ENCODE results near the gene CHST4. TPM values are rescaled to one million over a fixed set of nuclear protein-coding genes. Genes with fewer than 3 reads are reported as not detected.
"Not testable (repeated sequence)": the region's sequence is repeated elsewhere in the genome, so short reads cannot be mapped to it uniquely, and the experiment has no call there.

Gene CHST4
- total RNA-seq: not detected in 2 replicates

DNA sequence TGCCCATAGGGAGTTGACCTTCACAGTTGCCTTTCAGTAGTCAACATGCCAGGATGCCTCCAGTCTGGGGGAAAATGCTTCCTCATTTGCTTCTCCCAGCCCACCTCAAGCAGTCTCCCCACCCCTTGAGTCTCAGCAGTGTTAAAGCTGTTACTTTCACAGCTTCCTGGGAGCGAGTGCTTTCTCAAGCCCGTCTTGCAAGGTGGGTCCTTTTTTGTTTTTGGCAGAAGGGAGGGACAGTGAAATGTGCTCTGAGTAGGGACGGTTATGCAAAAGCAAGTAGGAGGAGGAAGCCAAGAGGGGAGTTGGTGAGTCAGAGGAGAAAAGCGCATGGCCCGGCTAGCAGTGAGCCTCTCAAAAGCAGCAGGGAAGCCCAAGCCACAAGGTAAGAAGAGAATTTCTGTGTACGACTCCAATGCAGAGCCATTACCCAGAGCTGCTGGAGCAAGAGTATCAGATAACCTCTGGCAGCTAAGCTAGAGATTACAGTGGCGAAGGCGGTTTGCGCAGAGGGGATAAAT, at the start of gene CHST4:
CHST4 (plus strand) TSS at position 316 of the 521 bp plus-strand sequence. CDS start 10,252 bp downstream, outside the sequence.
- no peak for DNase-seq (ENCODE audit: extremely low read depth, low read depth, low spot score)

DNA sequence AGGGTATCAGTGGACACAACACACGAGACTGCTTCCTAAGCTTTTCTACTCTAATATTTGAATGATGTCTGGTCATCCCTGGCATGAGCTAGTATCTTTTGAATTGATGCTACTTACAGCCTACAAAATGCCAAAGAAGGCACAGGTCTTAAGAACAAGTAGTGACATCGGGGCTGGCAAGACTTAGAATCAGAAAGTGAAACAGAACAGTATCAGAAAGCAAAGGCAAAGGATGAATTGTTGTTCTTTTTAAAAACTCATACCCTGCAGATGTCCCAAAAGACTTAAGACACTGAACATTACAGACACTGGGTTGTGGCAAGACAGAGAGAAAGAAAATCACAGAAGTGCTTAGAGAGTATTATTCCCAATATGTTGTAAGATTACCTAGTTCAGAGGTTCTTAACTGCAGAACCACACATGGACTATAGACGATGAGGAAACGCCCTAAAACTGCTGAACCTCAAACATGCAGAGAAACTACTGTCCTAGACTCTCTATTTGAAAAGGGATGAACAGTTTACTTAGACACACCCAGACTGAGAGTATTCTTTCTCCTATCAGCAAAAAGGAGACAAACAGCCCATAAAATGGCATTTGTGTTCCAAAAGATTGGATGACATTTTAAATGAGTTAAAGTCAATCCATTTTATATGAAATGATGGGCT, 49.6 kb upstream of the CHST4 start:
- DNase-seq (ENCODE audit: extremely low read depth, low read depth, low spot score): no peak

DNA sequence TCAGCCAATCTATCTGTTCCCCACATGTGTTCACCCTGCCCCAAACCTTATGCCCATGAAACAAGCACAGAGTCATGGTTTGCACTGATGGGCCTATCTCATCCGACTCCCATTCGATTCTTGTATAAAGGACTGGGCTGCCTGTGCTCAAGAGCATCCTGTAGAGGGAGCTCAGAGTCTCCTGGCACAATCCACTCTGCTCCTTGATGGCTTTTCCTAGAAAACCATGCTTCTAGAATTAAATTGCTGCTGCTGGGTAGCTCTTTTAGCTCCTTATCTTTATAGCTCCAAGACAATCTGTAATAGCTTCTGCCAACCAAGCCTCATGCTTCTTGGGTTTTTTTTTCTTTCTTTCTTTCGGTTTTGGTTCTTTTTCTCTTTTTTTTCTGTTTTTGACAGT, 46.8 kb upstream of the CHST4 start:
- DNase-seq (ENCODE audit: extremely low read depth, low read depth, low spot score): no peak

DNA sequence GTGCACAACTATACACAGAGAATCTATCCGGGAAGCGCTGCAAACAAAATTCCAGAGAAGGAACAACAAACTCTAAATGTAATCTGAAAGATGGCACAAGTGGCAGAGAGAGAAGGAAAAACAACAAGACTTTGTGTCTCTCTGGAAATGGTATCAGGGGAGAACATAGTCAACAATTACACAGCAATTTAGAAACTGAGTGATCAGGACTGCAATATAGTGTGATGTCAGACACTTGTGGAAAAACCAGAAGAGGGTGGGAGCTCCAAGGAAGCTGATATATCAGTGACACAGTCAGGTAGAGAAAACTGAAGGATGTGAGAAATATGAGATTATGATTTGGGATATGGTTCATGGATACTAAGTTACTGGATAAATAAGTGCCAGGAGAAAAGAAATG, 45.3 kb upstream of the CHST4 start:
- DNase-seq (ENCODE audit: extremely low read depth, low read depth, low spot score): no peak

DNA sequence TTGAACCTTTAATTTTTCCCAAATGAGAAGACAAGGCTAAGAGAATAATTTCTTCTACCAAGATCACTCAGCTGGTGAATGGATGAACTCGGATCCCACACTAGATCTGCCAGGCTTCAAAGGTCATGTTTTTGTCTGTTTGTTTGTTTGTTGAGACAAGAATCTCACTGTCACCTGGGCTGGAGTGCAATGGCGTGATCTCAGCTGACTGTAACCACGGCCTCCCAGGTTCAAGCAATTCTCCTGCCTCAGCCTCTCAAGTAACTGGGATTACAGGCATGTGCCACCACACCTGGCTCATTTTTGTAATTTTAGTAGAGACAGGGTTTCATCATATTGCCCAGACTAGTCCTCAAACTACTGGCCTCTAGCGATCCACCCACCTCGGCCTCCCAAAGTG, 43.7 kb upstream of the CHST4 start:
- no peak for DNase-seq (ENCODE audit: extremely low read depth, low read depth, low spot score)

DNA sequence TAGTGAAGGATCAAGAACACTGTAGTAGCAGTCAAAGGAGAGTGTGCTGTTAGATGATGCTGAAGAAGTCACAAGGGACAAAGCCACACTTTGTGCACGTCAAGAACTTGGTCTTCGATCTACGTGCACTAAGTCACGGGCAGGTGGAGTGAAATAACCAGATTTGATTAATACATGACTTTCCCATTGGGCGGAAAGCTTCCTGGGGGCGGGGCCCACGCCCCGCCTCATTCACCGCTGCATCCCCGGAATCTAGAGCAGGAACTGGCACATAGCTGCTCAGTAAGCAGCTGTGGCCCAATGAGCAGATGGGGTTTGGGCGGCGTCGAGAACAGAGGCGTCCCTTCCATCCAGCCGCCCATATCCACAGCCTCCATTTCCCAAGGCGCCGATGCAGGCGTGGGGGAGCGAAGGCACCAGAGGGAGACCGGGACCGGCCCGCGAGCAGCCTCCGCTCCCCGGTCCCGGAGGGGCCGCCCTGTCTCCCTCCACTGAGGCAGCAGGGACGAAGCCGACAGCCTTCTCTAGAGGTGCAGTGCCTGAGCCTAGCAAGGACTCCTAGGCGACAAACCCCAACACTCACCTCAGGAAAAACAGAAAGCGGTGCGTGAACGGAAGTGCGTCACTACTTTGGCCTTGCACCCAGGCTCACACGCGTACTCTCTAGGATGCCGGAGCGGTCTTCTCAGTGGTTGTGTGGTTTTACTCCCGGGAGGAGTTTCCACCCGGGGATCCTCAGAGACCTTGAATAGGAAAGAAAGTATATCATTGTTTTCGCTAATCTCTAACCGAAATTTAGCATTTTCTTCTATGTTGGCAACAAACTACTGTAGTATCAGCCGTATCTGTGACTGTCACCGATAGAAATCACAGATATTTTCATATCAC, 42.0 kb upstream of the CHST4 start:
- peak; percentile 86 for DNase-seq (ENCODE audit: extremely low read depth, low read depth, low spot score)

DNA sequence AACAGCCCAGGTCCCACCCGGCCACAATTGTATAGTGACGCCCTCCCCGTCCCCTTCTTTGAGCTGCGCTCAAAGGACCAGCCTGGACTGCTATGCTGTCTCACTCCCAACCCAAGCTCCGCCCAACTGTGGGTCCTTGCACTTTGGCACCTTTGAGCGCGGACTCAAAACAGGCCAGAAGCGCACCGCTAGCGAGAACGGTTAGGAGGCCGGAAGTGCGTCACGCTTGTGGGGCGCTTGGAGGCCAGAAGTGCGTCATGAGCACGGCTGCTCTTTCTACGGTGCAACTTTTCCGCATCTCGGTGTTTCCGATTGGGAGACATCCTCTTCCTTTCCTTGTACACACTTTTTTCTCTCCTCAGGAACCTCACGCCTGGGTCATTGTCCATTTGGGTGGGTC, 37.1 kb upstream of the CHST4 start, which contains the start of gene ZNF19:
ZNF19 (minus strand) TSS at position 203 of the 400 bp plus-strand sequence. CDS start 7,210 bp downstream, outside the sequence.
- no peak for DNase-seq (ENCODE audit: extremely low read depth, low read depth, low spot score)

DNA sequence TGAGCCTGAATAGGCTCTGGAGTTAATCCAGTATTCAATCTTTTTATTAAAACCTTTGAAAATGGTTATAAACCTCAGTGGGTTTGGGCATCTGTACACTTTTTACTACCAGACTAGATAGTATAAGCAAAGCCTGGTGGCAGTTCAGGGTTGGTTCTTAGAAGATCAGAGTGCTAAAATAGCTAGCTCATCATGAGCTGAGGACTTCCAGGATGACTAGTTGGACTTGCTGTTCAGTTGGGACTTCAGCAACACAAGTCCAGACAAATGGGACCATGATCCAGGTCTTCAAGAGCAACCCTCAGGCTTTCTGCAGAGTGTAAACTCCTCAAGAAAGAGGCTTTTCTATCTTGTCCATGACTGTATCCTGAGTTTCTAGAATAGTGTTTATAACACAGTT, 35.9 kb upstream of the CHST4 start:
- DNase-seq (ENCODE audit: extremely low read depth, low read depth, low spot score): no peak

DNA sequence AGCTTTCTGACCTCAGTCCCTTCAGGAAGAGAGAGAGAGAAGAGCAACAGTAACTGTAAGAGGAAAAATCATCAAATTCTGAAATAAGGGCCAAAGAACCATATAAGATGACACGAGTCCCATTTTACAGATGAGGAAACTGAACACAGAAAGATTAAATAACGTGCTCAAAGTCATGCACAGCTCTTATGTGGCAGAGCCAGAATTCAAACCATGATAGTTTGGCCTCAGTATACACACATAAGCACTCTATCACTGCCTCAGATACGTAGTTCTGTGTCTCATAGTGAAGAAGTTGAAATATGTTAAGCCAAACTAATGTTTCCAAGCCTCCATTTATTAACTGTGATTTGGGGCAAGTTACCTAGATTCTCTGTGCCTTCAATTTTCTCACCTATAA, 35.2 kb upstream of the CHST4 start:
- DNase-seq (ENCODE audit: extremely low read depth, low read depth, low spot score): no peak

DNA sequence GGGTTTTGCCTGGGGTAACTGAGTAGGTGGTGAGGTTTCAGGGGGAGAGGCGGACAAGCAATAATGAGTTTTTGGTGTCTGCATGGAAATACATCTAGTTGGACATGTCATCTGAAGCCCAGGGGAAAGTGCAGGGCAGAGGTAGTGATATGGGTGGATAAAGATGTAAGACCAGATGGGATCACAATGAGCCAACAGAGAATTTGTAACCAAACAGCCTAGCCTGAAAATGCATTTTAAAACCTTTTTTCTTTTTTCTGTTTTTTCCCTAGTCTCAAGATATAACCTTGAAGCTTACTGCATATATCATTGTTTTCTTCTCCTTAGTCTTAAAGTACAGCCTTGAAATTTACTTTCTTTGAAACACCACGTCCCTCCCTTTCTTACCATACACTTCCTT, 33.4 kb upstream of the CHST4 start:
- no peak for DNase-seq (ENCODE audit: extremely low read depth, low read depth, low spot score)

DNA sequence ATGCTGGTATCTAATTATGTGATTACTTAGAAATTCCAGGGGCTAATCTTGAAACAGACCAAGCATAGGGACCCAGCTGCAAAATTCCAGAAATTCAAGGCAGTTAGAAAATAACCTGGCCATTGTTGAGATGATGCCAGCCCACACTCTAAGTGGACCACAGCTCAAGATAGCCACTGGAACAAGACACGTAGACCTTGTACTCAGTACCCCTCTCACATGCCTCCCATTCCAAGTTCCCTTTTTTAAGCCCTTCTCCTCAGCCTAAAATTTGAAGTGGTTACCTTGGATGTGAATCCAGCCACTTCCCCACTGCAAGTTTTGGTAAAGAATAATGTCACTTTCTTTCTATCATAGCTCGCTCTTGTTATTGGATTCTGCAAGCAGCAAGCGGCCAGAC, 33.0 kb upstream of the CHST4 start:
- no peak for DNase-seq (ENCODE audit: extremely low read depth, low read depth, low spot score)

DNA sequence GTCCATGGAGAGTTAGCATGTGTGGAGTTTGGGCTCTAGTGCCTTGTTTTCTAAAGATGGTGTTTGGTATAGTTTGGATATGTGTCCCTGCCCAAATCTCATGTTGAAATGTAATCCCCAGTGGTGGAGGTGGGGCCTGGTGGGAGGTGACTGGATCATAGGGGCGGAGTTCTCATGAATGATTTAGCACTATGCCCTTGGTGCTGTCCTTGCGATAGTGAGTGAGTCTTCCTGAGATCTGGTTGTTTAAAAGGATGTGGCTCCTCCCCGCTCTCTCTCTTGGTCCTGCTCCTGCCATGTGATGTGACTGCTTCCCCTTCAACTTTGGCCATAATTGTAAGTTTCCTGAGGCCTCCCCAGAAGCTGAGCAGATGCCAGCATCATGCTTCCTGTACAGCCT, 28.2 kb upstream of the CHST4 start:
- DNase-seq (ENCODE audit: extremely low read depth, low read depth, low spot score): no peak

DNA sequence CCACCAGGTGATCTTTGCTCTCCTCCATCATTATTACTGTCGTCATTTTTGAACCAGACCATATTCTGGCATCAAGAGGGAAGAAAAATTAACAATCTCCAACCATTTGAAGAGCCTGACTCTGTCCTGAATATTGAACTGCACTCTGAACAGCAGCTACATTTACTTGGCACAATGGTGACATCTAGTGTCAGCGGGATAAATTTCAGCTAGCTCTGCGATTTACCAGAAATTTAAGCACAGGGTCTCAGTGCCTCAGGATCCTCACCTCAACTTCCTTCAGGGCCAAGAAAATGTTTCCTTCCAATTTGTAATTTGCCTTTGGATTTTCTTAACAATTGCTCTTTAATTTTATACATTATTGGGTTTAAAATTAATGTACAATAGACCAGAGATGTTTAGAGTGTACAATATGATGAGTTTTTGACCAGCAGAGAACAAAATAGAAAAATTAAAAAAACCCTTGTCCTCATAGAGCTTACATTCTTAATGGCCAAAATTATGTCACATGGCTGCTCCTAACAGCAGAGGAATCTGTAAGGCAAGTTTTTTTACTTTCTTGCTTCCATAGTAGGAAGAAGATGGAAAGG, 26.4 kb upstream of the CHST4 start:
- no peak for DNase-seq (ENCODE audit: extremely low read depth, low read depth, low spot score)

DNA sequence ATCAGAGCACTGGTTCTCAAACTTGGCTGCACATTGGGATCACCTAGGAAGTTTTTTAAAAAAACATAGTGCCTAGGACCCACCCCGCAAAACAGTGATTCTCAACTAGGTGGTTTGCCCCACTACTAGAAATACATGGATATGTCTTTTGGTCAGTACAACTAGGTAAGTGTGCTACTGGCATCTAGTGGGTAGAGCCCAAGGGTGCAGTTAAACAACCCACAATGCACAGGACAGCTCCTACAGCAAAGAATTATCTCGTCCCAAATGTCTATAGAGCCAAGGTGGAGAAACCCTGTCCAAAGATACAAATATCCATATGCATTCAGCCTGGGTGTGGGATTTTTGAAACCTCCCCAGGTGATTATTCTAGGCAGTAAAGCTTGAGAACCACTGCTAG, 25.3 kb upstream of the CHST4 start:
- DNase-seq (ENCODE audit: extremely low read depth, low read depth, low spot score): no peak

DNA sequence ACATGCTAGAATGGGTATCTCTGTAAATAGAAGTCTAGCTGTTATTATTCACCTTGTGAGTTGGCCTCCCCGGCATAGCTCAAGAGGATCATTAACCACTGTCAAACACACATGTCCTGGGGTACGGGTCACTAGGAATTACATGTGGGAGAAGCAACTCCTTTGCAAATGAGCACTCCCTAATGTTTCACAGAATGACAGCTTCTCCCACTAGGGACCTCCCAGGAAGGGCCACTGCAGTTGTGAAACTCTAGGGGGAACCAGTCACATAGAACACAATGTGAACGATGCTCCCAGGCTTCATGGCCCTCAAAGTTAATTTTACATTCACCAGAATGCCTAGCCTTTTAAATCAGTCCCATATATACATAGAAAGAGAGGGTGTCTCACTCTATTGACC, 24.7 kb upstream of the CHST4 start:
- DNase-seq (ENCODE audit: extremely low read depth, low read depth, low spot score): no peak

DNA sequence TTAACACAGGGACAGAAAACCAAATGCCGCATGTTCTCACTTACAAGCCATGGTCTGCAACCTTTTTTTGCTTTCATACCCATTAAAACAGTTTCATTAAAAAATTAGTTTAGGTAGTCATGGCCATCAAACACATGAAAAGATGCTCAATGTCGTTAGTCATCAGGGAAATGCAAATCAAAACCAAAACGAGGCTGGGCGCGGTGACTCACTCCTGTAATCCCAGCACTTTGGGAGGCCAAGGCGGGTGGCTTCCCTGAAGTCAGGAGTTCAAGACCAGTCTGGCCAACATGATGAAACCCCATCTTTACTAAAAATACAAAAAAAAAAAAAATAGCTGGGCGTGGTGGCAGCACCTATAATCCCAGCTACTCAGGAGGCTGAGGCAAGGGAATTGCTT, 22.2 kb upstream of the CHST4 start:
- not testable (repeated sequence) for DNase-seq (ENCODE audit: extremely low read depth, low read depth, low spot score)

DNA sequence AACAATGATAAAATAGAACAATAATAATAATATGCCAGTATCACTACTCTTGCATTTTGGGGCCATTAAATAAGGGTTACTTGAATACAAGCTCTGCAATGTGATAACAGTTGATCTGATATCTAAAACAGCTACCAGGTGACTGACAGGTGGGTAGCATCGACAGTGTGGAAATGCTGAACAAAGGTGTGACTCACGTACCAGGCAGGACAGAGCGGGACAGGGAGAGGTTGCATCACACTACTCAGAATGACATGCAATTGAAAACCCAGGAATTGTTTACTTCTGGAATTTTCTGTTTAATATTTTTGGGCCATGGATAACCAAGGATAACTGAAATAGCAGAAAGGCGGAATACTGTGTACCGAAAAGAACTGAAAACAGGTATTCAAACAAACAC, 21.3 kb upstream of the CHST4 start:
- no peak for DNase-seq (ENCODE audit: extremely low read depth, low read depth, low spot score)

DNA sequence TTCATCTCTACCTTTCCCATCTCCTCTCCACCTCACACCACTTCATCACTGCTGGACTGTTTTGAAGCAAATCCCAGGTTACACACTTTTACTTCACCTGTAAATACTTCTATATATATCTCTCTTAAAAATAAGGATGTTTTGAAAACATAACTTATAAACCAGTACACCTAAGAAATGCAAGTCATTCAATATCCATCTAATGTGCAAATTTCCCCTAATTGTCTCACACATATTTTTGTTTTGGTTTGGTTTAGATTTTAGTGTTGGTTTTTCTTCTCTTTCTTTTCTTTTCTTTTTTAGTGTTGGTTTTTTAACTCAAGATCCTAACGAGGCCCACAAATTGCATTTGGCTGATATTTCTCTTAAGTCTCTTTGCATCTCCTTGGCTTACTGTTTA, 19.2 kb upstream of the CHST4 start:
- no peak for DNase-seq (ENCODE audit: extremely low read depth, low read depth, low spot score)

DNA sequence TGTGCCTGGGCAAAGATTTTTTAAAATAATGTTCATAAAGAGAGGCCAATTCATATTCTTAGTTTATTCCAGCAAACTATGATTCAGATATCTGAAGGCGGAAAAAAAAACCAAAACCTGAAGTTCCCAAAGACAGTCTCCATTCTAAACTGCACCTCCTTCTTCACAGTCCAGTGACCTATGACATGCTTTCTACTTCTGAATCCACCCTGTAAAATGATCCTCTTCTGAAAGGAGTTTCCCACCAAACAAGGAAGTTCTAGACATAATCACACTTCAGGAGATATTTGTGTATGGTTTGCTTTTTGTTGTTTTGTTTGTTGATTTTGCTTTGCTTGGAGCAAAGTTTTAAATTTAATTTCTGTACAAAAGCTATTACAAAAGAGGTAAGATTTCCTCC, 12.9 kb upstream of the CHST4 start:
- DNase-seq (ENCODE audit: extremely low read depth, low read depth, low spot score): no peak

DNA sequence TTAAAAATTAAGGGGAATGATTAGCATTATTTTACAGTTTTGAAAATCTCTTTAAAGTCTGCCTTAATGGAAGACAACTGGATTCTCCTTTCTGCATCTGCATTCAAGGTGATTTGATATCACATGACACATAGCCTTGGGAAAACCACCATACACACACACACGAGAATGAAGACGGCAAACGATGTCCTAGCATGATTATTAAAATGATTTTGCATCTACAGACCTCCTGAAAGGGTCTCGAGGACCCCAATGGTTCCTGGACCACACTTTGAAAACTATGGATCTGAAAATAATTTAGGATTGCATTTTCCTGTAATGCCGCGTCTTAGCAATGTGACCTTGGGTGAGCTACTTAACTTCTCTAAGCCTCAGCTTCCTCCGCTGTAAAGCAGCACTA, 11.8 kb upstream of the CHST4 start:
- no peak for DNase-seq (ENCODE audit: extremely low read depth, low read depth, low spot score)

DNA sequence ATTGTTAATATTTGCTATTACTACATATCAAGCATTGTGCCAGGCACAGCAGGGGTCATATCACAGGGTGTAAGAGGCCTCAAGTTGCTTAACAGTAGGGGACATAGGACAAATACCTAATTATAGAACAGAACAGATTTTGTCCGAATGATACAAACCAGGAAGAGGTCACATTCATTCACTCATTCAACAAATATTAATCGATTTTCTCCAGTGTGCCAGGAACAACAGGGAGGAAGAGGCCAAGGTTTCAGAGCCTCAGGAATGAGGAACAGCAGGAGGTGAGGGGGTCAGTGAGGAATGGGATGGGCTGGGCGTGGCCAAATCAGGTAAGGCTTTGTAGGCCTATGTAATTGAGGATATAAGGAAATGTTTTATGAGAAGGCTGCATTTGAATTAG, 11.2 kb upstream of the CHST4 start:
- DNase-seq (ENCODE audit: extremely low read depth, low read depth, low spot score): no peak

DNA sequence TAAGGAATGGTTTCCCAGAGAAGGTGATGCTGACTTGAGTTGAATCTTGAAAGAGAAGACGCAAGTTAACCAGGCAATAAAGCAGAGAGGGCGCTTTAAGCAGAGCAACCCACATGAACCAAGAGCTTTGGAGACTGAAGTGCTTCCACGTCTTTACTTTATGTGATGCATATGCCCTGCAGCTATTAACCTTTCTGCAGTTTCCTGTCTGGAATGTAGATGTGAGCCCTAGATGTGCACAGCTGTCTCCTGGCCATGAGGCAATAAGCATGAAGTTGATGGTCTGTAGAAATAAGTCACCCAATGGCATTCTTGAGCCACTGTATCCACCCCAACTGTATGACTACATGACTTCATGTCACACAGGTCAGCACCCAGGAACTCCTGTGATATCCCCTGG, 5.7 kb upstream of the CHST4 start:
- DNase-seq (ENCODE audit: extremely low read depth, low read depth, low spot score): no peak

All from glomerular endothelial cell (primary cell).